Ishikawa (cell line): ENCODE measurements around the gene EIF3L.

Experiments
- EP300 ChIP-seq: IDR thresholded peaks from 2 replicates; pipeline ENCODE4 v1.6.1; 2012; ENCODE audit warnings: borderline replicate concordance
- RAD21 ChIP-seq: IDR thresholded peaks from 2 replicates; pipeline ENCODE4 v1.6.1; 2012; ENCODE audit warnings: low read depth

- TF ChIP-seq EP300 (no peak), RAD21 (no peak)
Observed at GRCh38 chr22:37926771-37927636, 77.8 kb downstream of the EIF3L start.
